Spleen (tissue), 11 donors: ENCODE measurements around the gene MAGEA11. TPM values are rescaled to one million over a fixed set of nuclear protein-coding genes. Genes with fewer than 3 reads are reported as not detected.
"Not testable (repeated sequence)": the region's sequence is repeated elsewhere in the genome, so short reads cannot be mapped to it uniquely, and the experiment has no call there.

Experiments
- DNase-seq: peaks from one replicate; pipeline ENCODE4 v3.0.0-alpha.2; 2020
- H3K27ac ChIP-seq, 8 donors: fragments of 200-600 bp; sonication (generic) in 7 of 8; 1 replicate in 4 of 8; 2 replicates in 4 of 8; pipeline versions ENCODE4 v1.5.0 to v1.8.0; 2016 to 2021; ENCODE audit warnings: inconsistent platforms in 4 of 8, mild to moderate bottlenecking in 4 of 8, moderate library complexity in 1 of 8
- H3K27me3 ChIP-seq, 7 donors: fragments of 200-600 bp; sonication (generic) in 6 of 7; replicated peaks in 1 of 7; 1 replicate in 4 of 7; 2 replicates in 3 of 7; pipeline versions ENCODE4 v1.5.0 to v1.8.0; 2016 to 2021; ENCODE audit warnings: inconsistent platforms in 3 of 7, mild to moderate bottlenecking in 1 of 7
- H3K36me3 ChIP-seq, 6 donors: fragments of 200-600 bp; sonication (generic) in 5 of 6; 1 replicate in 4 of 6; 2 replicates in 2 of 6; pipeline versions ENCODE4 v1.5.0 to v1.8.0; 2016 to 2021; ENCODE audit warnings: inconsistent platforms in 2 of 6
- H3K4me1 ChIP-seq, 6 donors: fragments of 200-600 bp; sonication (generic) in 5 of 6; 1 replicate in 3 of 6; 2 replicates in 3 of 6; pipeline versions ENCODE4 v1.5.0 to v1.8.0; 2016 to 2021; ENCODE audit warnings: inconsistent platforms in 3 of 6
- H3K4me3 ChIP-seq, 8 donors: fragments of 200-600 bp; sonication (generic) in 7 of 8; 1 replicate in 4 of 8; 2 replicates in 4 of 8; pipeline versions ENCODE4 v1.5.0 to v1.8.0; 2016 to 2021; ENCODE audit warnings: inconsistent platforms in 4 of 8, mild to moderate bottlenecking in 4 of 8, moderate library complexity in 2 of 8
- H3K9me3 ChIP-seq, 8 donors: fragments of 200-600 bp; sonication (generic) in 7 of 8; 1 replicate in 4 of 8; 2 replicates in 4 of 8; pipeline versions ENCODE4 v1.5.0 to v1.8.0; 2016 to 2021; ENCODE audit warnings: inconsistent platforms in 4 of 8
- POLR2A ChIP-seq, 3 donors: fragments of 450-650 bp; IDR thresholded peaks; one replicate each; pipeline ENCODE4 v1.5.1; 2017; ENCODE audit warnings: antibody characterized with exemption in 3 of 3, mild to moderate bottlenecking in 1 of 3
- POLR2AphosphoS5 ChIP-seq, 3 donors: sonication (generic); formaldehyde crosslinking; IDR thresholded peaks; one replicate each; pipeline ENCODE4 v1.5.1; 2017; ENCODE audit warnings: antibody characterized with exemption in 3 of 3
- WGBS, 5 donors: extraction: QIAGEN DNeasy Blood & Tissue Kit in 3 of 5; methylation state at CpG; one replicate each; pipeline versions ENCODE4 v1.1.5 to v1.1.7; 2013 to 2018; 5-methylcytosine and 5-hydroxymethylcytosine counted together
- intact Hi-C: fragments of 100-400 bp; cut with DNase I; formaldehyde crosslinking; loops from one replicate; pipeline ENCODE4 v1.15.0; 2023; ENCODE audit warnings: low total_unique reads
- polyA plus RNA-seq, 3 donors: library from polyadenylated mRNA; stranded (reverse); fragments of 200-250 nt; gene quantifications; one replicate each; pipeline ENCODE4 v1.2.1, GENCODE V29; 2013
- small RNA-seq, 4 donors: library from RNA; depleted of rRNA; stranded (forward); fragments of <200 nt; gene quantifications; one replicate each; pipeline ENCODE3, GENCODE V24; 2016
- total RNA-seq, 7 donors: library from RNA; depleted of rRNA in 3 of 7; stranded (reverse); fragments of >200 nt in 3 of 7; fragmentation: NEBNext Ultra II Directional in 4 of 7; extraction: Animal tissue kit (Norgen Biotek cat#: 25700) in 4 of 7; gene quantifications; one replicate each; pipeline versions ENCODE4 v1.1.0 to v1.2.1, GENCODE V29; 2016 to 2021
- TF ChIP-seq, protein P1 (sequence below), 11 experiments: fragments of 200-600 bp in 7 of 11; fragments of 450-650 bp in 4 of 11; sonication (generic) in 4 of 11; IDR thresholded peaks in 8 of 11; conservative IDR thresholded peaks in 3 of 11; 1 replicate in 7 of 11; 2 replicates in 4 of 11; pipeline versions ENCODE4 v1.4.0 to v1.8.0; 2016 to 2021; ENCODE audit warnings: antibody characterized with exemption in 11 of 11, inconsistent platforms in 4 of 11, mild to moderate bottlenecking in 1 of 11
- donor health status: healthy with polysubstance abuse.
- donor health status: DM: no; HTN: no; CAD: no; lungs with moderate emphysema.
- donor health status: DM: no; HTN: no; CAD: no.
- donor health status: Bipolar disorder and iron deficiency.
- donor health status: healthy.
- donor health status: DM: no; HTN: no; CAD: no.
- donor health status: DM: yes; HTN: yes; CAD: no.

The MAGEA11 gene
- total and polyA plus RNA-seq, 10 donors, result 0.03 to 0.07 (median 0.03) TPM; not detected in 7

- Histone ChIP-seq H3K27ac (no peak overlapping the region), H3K36me3 (no peaks in the 10 kb centered on the region), H3K27me3 (no peaks in the 10 kb centered on the region), H3K4me3 (no peak overlapping the region), H3K9me3 (no peaks in the 10 kb centered on the region), H3K4me1 (no peaks in the 10 kb centered on the region)
- DNase-seq, result peak; percentile 44
- intact Hi-C loops, result no loop called here
- TF ChIP-seq POLR2AphosphoS5 (IDR thresholded peaks at IDR 0.05), result no peak
- no peak for TF ChIP-seq POLR2A (IDR thresholded peaks at IDR 0.05)
- TF ChIP-seq, protein P1, sequence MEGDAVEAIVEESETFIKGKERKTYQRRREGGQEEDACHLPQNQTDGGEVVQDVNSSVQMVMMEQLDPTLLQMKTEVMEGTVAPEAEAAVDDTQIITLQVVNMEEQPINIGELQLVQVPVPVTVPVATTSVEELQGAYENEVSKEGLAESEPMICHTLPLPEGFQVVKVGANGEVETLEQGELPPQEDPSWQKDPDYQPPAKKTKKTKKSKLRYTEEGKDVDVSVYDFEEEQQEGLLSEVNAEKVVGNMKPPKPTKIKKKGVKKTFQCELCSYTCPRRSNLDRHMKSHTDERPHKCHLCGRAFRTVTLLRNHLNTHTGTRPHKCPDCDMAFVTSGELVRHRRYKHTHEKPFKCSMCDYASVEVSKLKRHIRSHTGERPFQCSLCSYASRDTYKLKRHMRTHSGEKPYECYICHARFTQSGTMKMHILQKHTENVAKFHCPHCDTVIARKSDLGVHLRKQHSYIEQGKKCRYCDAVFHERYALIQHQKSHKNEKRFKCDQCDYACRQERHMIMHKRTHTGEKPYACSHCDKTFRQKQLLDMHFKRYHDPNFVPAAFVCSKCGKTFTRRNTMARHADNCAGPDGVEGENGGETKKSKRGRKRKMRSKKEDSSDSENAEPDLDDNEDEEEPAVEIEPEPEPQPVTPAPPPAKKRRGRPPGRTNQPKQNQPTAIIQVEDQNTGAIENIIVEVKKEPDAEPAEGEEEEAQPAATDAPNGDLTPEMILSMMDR (IDR thresholded peaks at IDR 0.05 in 8 of 11, conservative IDR thresholded peaks at IDR 0.05 in 3 of 11), result no peak
- WGBS, 5 donors, result 82 to 92% (median 88%) methylated on average over 3 of the region's 3 CpGs; no CpG with 5 or more reads in 1 of the 5 donors
Observed at GRCh38 chrX:149760965-149761364, 49.1 kb downstream of the MAGEA11 start.

DNA sequence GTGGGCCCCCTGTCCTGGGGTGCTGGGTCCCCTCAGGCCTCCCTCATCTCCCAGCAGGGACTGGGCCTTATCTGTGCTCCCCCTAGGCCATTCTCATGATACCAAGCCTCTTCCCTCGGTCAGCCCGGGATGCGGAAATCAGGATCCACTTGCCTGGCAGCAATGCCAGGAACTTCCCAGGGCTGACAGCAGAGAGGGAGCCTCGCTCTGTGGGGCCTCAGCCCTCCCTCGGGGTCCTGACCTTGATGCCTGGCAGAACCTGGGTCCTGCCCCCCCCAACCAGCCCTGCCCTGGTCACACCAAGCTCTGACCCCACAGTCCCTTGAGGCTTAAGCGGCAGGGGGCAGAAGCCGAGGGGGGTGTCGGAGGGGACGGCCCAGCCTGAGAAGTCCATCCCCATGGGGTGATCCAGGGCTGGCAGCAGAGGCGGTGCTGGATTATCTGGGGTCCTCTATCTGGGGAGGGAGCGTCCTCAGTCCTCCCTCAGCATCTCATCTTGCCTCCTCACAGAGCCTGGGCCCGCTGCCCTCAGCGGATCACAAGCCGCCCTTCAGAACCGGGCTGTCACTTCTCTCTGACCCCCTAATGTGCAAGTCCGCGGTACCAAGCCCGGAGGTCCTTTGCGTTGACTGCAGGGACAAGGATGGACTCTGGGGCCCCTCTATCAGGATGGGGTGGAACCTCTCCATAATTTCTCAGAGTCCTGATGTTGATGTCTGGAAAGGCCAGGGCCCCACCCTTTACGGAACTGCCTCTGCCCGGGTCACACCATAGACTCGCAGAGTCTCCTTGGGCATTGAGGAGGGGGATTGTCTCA lies 50.2 kb downstream of the MAGEA11 start:
- H3K27ac ChIP-seq, intact Hi-C loops, H3K9me3 ChIP-seq, H3K4me3 ChIP-seq, H3K27me3 ChIP-seq, H3K36me3 ChIP-seq, H3K4me1 ChIP-seq: not testable (repeated sequence)
- WGBS, 5 donors, result 80 to 93% (median 88%) methylated on average over 2 to 22 of the region's 22 CpGs
- peak; percentile 54 for DNase-seq

GRCh38 chrX:149762696-149763614 lies 51.1 kb downstream of the MAGEA11 start:
- H3K27ac ChIP-seq, result no peak overlapping the region
- H3K27me3 ChIP-seq, result no peaks in the 10 kb centered on the region
- H3K9me3 ChIP-seq, result no peaks in the 10 kb centered on the region
- H3K4me1 ChIP-seq, result no peaks in the 10 kb centered on the region
- 64 to 93% (median 67%) methylated on average over 3 to 11 of the region's 11 CpGs for WGBS, 5 donors
- H3K36me3 ChIP-seq, result no peaks in the 10 kb centered on the region
- H3K4me3 ChIP-seq, result no peak overlapping the region
- intact Hi-C loops, result no loop called here
- TF ChIP-seq POLR2A (IDR thresholded peaks at IDR 0.05) (no peak), POLR2AphosphoS5 (IDR thresholded peaks at IDR 0.05) (no peak)
- TF ChIP-seq, protein P1 (IDR thresholded peaks at IDR 0.05 in 8 of 11, conservative IDR thresholded peaks at IDR 0.05 in 3 of 11), result no peak
- peak; percentile 46 for DNase-seq

Small RNAs within 50 kb of the gene (small RNA-seq; reads per million reads assigned to genes)
- 0 reads per million in 4 donors for gene AC244098.1
- 0 reads per million in 4 donors for gene AC244098.2
- 0 reads per million in 4 donors for gene AC244098.3

Other genes with a start within 250 kb of the MAGEA11 start
- gene IDS, start 206.8 kb upstream of the MAGEA11 start, total RNA-seq, result 100 to 1,000 TPM in 2 of 7 donors, 10 to 100 TPM in 5; 78.4 to 114 (median 94.2) TPM
- gene IDS, start 206.8 kb upstream of the MAGEA11 start, polyA plus RNA-seq, result 10 to 100 TPM; 22.4 to 33.9 (median 24.0) TPM
- 10 to 100 TPM; 17.6 to 37.8 (median 24.1) TPM for gene EOLA1, start 171.0 kb upstream of the MAGEA11 start, total RNA-seq
- 10 to 100 TPM; 23.8 to 32.0 (median 28.4) TPM for gene EOLA1, start 171.0 kb upstream of the MAGEA11 start, polyA plus RNA-seq
- gene HSFX3, start 162.1 kb upstream of the MAGEA11 start, total RNA-seq, result not detected
- gene HSFX3, start 162.1 kb upstream of the MAGEA11 start, polyA plus RNA-seq, result under 1 TPM in 1 of 3 donors, not detected in 2; 0.11 TPM
- not detected for gene MAGEA9B, start 124.6 kb upstream of the MAGEA11 start, total RNA-seq
- under 1 TPM in 1 of 3 donors, not detected in 2; 0.06 TPM for gene MAGEA9B, start 124.6 kb upstream of the MAGEA11 start, polyA plus RNA-seq
- 1 to 10 TPM in 3 of 7 donors, under 1 TPM in 1, not detected in 3; 0.52 to 4.5 (median 1.3) TPM for gene HSFX2, start 116.7 kb upstream of the MAGEA11 start, total RNA-seq
- 1 to 10 TPM in 2 of 3 donors, under 1 TPM in 1; 0.49 to 1.3 (median 1.1) TPM for gene HSFX2, start 116.7 kb upstream of the MAGEA11 start, polyA plus RNA-seq
- gene TMEM185A, start 80.3 kb upstream of the MAGEA11 start, total RNA-seq, result 10 to 100 TPM; 27.2 to 48.3 (median 32.2) TPM
- 10 to 100 TPM; 11.3 to 13.9 (median 13.7) TPM for gene TMEM185A, start 80.3 kb upstream of the MAGEA11 start, polyA plus RNA-seq
- gene HSFX1, start 62.0 kb downstream of the MAGEA11 start, total RNA-seq, result 1 to 10 TPM; 2.4 to 6.5 (median 3.7) TPM
- gene HSFX1, start 62.0 kb downstream of the MAGEA11 start, polyA plus RNA-seq, result 1 to 10 TPM in 1 of 3 donors, under 1 TPM in 2; 0.21 to 1.2 (median 0.24) TPM
- not detected for gene MAGEA9, start 69.9 kb downstream of the MAGEA11 start, total RNA-seq
- gene MAGEA9, start 69.9 kb downstream of the MAGEA11 start, polyA plus RNA-seq, result not detected
- not detected for gene MAGEA8, start 169.1 kb downstream of the MAGEA11 start, total RNA-seq
- gene MAGEA8, start 169.1 kb downstream of the MAGEA11 start, polyA plus RNA-seq, result not detected
- not detected for gene HSFX4, start 217.5 kb downstream of the MAGEA11 start, total RNA-seq
- not detected for gene HSFX4, start 217.5 kb downstream of the MAGEA11 start, polyA plus RNA-seq
- gene EOLA2, start 226.4 kb downstream of the MAGEA11 start, total RNA-seq, result 10 to 100 TPM; 14.9 to 44.8 (median 32.9) TPM
- gene EOLA2, start 226.4 kb downstream of the MAGEA11 start, polyA plus RNA-seq, result 10 to 100 TPM; 23.8 to 55.3 (median 39.4) TPM